Astrocyte of the spinal cord (primary cell): ENCODE data around the gene SFXN4.

Source experiments
- DNase-seq: peaks from one replicate; pipeline ENCODE4 v3.0.0; 2011; ENCODE audit warnings: low read depth, low spot score
- H3K4me3 ChIP-seq: 2 replicates; pipeline ENCODE4 v1.5.1; 2011; ENCODE audit warnings: low read depth, mild to moderate bottlenecking, low read length, moderate library complexity
- CTCF ChIP-seq: IDR thresholded peaks from 2 replicates; pipeline ENCODE4 v1.5.1; 2012; ENCODE audit warnings: low read depth, mild to moderate bottlenecking, low read length, inconsistent platforms
- in situ Hi-C: cut with HindIII; loops from 2 replicates; pipeline ENCODE4 v1.10.0; 2017; ENCODE audit warnings: low sequenced_read_pairs

SFXN4 gene

GRCh38 chr10:119136084-119136483 lies 29.4 kb downstream of the SFXN4 start:
- TF ChIP-seq CTCF, result no peak
- in situ Hi-C loops, result no loop called here
- no peak for DNase-seq
- no peak overlapping the region for H3K4me3 ChIP-seq

GRCh38 chr10:119135513-119135881 lies 30.0 kb downstream of the SFXN4 start:
- DNase-seq, result no peak
- TF ChIP-seq CTCF, result no peak
- in situ Hi-C loops, result no loop called here
- H3K4me3 ChIP-seq, result no peak overlapping the region

DNA sequence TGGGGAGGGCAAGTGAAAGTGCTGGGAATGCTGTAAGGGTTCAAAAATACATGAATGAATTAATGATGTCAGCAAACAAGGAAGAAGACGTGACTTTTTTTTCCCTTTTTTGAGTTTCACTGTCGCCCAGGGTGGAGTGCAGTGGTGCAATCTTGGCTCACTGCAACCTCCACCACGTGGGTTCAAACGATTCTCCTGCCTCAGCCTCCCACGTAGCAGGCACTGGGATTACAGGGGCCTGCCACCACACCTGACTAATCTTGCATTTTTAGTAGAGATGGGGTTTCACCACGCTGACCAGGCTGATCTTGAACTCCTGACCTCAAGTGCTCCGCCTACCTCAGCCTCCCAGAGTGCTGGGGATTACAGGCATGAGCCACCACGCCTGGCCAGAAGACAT lies 31.6 kb downstream of the SFXN4 start:
- in situ Hi-C loops, result no loop called here
- DNase-seq, result no peak
- TF ChIP-seq CTCF, result no peak
- no peak overlapping the region for H3K4me3 ChIP-seq

DNA sequence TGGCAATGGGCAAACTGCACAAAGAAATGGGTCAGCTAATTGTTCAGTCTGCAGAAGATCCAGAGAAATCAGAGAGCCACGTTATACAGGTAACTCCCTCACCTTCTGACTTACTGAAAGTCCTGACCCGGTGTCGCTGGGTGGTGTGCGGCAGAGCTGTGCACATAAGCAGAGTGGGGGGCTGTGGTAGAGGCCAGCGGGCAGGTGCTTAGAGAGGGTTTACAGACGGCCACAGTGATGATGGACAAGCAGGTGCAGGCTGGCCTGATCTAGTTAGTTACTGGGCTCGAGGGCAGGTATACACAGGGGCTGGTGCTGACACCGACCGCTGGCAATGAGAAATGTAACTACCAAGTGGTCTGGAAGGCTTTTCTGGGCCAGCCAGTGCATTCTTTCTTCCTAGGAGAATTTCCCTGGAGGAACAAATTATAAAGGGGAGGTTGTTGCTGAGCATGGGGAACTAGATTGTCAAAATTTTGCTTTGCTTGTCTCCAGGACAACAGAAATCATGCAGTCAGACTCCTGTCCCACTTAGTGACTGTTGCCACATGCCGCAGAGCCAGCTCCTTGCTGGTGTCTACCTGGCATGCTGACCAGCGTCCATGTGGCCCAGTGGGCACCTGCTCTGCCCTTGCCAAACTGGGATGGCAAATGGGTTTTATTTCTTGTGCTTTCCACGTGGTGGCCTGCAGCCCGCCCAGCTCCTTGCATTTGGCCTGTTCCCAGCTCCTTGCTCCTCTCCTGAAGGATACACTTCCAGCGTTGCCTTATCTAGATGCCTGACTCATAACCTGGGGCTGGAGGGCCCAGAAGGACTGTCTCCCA lies 32.8 kb downstream of the SFXN4 start:
- DNase-seq, result no peak
- H3K4me3 ChIP-seq, result no peak overlapping the region
- in situ Hi-C loops, result no loop called here
- TF ChIP-seq CTCF, result no peak

DNA sequence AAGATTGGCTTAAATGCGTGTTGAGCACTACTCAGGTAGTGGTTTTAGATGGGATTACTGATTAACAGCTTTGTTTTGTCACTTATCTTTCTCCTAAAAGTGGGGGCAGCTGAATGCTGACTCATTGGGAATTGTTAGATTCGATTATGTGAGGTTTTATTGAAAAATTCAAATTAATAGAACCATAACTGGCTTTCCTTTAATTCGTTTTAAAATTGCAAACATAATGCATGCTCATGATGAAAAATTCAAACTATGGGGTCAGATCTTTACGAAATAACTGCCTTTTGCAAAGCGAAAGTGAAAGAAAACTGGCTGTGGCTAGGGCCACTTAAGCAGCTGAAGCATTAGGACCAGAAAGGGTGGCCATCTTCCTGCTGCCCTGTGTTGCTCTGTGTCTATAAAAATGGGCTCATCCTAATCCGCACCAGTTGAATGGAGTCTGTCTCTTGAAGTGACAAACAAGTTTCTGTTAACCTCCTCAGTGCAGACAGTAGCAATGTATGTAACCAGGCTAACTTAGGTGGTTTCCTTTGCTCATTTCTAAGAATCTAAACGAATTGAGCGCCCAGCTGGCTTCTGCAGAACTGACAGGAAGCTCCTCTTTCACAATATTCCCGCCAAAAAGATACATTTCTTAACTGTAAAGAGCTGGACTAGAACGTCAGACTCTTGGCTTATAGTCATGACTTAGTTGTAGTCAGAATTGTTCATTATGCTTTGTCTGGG lies 33.8 kb downstream of the SFXN4 start:
- in situ Hi-C loops, result no loop called here
- no peak overlapping the region for H3K4me3 ChIP-seq
- DNase-seq, result peak; percentile 46
- no peak for TF ChIP-seq CTCF

DNA sequence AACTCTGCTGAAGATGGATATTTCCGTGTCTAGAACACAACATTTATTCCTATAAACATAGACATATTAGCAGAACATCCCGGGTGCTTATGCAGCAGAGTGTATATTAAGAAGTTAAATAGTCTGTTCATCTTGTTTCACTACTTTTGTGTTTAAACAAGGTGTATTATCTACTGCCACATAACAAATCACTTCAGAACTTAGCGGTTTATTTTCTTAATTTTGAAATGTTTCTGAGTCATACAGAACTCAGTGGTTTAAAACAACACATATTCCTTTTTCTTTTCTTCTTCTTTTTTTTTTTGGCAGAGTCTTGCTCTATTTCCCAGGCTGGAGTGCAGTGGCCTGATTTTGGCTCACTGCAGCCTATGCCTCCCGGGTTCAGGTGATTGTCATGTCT lies 35.8 kb downstream of the SFXN4 start:
- no peak overlapping the region for H3K4me3 ChIP-seq
- in situ Hi-C loops, result no loop called here
- DNase-seq, result no peak
- no peak for TF ChIP-seq CTCF
